ENCODE results near the gene PHYKPL.
"Not testable (repeated sequence)": the region's sequence is repeated elsewhere in the genome, so short reads cannot be mapped to it uniquely, and the experiment has no call there.

Gene PHYKPL

DNA sequence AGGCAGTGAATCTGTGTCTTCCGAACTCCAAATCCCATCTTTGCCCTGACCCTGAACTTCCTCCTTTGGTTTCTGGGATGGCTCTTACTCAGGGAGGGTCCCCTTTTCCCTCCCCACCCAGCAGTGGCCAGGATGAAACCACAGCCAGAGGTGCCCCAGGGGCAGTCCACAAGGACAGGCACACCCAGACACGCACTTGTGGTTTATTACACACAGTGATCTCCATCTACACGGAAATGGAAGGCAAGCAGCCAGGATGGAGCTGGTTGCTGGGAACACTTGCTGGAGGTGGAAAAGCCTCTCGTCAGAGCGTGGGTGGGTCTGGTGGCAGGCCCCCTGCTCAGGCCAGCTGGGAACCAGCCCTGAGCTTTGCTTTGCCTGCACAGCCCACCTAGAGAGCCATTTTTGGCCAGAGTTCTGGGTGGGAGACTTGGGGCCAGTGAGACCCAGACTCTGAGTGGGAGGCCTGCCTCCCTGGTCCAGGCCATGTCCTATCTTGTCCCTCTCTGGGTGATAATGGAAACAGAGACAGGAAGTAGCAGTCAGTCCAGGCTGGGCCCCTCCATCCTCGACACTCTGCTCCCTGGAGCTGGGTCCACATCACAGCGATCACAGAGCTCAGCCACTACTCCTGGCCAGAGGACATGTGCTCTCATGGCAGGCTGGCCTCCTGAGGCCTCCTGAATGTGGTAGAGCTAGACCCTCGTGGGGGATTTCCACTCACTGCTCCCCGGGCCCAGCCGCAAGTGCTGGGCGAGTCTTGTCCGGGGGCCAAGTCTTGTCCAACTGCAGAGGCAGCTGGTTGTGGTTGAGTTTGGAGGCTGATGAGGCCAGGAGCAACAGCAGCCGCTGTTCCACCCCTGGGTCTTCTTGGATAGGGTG is 5.1 kb upstream of the PHYKPL start:
- H3K9me3 Mint-ChIP-seq: no peaks in the 10 kb centered on the region
- peaks cover 46% of the 10 kb centered on the region for H3K4me1 Mint-ChIP-seq
- H3K36me3 Mint-ChIP-seq: no peaks in the 10 kb centered on the region
- no peaks in the 10 kb centered on the region for H3K27me3 Mint-ChIP-seq
- H3K4me3 Mint-ChIP-seq: no peak overlapping the region
- H3K27ac Mint-ChIP-seq: peak overlapping the region; percentile 35

GRCh38 chr5:178236679-178237078 is 4.1 kb upstream of the PHYKPL start:
- Mint-ChIP-seq H3K27me3 (no peaks in the 10 kb centered on the region), H3K4me1 (peaks cover 41% of the 10 kb centered on the region), H3K4me3 (no peak overlapping the region), H3K36me3 (peaks cover 1% of the 10 kb centered on the region), H3K27ac (no peak overlapping the region), H3K9me3 (no peaks in the 10 kb centered on the region)

DNA sequence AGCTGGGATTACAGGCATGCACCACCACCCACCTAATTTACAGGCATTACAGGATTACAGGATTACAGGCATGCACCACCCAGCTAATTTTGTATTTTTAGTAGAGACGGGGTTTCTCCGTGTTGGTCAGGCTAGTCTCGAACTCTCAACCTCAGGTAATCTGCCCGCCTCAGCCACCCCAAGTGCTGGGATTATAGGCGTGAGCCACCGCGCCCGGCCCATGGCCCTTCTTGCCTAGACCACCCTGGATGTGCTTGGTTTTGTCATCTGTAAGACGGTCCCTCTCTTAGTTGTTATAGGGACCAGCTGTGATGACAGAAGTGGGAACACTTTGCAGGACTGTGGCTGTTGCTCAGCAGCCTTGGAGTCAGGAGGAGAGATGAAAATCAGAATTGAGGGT is 3.5 kb upstream of the PHYKPL start:
- peaks cover 3% of the 10 kb centered on the region for H3K36me3 Mint-ChIP-seq
- H3K27ac Mint-ChIP-seq: no peak overlapping the region
- no peak overlapping the region for H3K4me3 Mint-ChIP-seq
- H3K9me3 Mint-ChIP-seq: no peaks in the 10 kb centered on the region
- peaks cover 42% of the 10 kb centered on the region for H3K4me1 Mint-ChIP-seq
- no peaks in the 10 kb centered on the region for H3K27me3 Mint-ChIP-seq

DNA sequence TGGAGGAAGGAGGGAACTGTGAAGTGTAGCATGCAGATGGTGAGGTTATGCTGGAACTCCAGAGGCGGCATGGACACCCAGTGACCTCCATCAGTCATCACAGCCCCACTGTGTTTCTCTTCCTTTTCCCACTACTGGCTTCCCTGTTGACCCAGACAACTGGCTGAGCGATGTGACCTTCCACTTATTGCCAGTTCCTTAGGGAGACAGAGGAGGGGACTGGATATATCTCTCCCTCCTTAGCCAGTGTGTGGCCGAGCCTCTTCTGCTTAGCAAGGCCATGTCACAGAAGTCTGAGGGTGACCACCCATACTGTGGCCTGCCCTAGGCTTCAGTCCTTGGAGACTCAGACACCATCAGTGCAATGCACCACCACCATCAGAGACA is 3.0 kb upstream of the PHYKPL start:
- H3K27ac Mint-ChIP-seq: no peak overlapping the region
- H3K36me3 Mint-ChIP-seq: peaks cover 6% of the 10 kb centered on the region
- H3K27me3 Mint-ChIP-seq: no peaks in the 10 kb centered on the region
- no peak overlapping the region for H3K4me3 Mint-ChIP-seq
- no peaks in the 10 kb centered on the region for H3K9me3 Mint-ChIP-seq
- peaks cover 42% of the 10 kb centered on the region for H3K4me1 Mint-ChIP-seq

DNA sequence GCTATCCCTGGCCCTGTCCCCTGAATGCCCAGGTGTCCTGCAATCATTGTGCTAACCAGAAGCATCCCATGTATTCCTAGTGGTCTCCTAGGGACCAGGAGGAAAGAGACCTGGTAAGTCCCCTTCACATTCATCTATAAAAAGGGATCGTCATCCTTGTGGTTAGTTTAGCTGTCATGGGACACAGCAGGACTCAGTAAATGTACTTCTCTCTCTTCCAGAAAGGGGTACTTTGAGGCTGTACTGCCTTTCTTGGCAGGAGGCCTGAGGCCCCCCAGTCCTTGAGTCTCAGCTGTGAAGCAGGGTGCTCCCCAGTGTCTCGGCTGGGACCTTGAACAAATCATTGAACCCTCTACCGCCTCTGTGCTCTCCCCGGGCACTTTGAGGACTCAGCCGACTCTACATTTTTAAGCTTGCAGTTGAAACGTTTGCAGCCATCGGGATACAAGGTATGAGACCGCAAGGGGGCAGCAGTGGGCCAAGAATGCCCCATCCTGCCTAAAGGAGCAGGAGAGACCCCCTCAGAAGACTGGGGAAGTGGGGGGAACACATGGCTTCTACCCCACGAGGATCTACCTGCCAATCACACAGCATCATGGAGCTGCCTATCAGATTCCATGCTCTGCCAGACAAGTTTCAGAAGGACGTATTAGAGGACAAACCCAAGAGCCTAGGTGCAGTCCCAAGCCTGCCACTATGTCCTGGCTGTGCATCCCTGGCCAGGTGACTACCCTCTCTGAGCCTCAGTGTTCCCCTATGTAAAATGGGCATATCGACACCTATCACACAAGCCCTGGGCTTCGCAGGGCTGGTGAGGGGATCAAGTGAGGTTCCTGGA is 2.4 kb upstream of the PHYKPL start:
- Mint-ChIP-seq H3K27ac (peak overlapping the region; percentile 35), H3K36me3 (peaks cover 7% of the 10 kb centered on the region), H3K27me3 (no peaks in the 10 kb centered on the region), H3K4me1 (peaks cover 45% of the 10 kb centered on the region), H3K4me3 (peak overlapping the region; percentile 42), H3K9me3 (no peaks in the 10 kb centered on the region)

DNA sequence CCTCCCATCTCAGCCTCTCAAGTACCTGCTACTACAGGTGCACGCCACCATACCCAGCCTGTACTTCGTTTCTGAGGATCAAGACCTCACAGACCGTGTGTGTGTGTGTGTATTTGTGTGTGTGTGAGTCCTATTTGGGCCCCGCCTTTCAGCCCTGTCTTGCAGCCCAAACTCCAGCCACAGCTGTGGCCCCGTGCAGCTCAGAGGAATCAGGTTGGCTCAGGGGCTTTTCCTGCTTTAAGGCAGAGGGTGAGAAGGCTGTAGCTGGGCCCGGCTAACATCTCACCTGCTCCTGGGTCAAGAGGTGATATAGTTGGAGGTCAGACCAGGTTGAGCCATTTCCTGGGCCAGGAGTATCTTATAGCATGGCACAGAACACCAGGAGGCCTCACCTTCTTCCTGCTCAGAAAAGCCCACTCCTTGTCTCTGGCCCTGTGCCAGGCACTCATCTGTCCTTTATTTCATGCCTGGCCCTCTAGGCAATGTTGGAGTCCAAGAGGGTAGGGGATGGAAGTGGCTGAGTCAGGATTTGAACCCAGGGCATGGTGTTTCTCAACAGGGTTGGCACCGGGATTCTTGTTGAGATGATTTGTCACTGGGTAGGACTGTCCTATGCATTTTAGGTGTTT is 1.6 kb upstream of the PHYKPL start:
- Mint-ChIP-seq H3K27ac (no peak overlapping the region), H3K4me3 (peak overlapping the region; percentile 52), H3K9me3 (no peaks in the 10 kb centered on the region), H3K4me1 (peaks cover 48% of the 10 kb centered on the region), H3K27me3 (no peaks in the 10 kb centered on the region), H3K36me3 (peaks cover 11% of the 10 kb centered on the region)

GRCh38 chr5:178232920-178233429 is 373 bp upstream of the PHYKPL start:
- H3K36me3 Mint-ChIP-seq: peaks cover 12% of the 10 kb centered on the region
- H3K4me1 Mint-ChIP-seq: peaks cover 49% of the 10 kb centered on the region
- peak overlapping the region; percentile 55 for H3K27ac Mint-ChIP-seq
- H3K9me3 Mint-ChIP-seq: no peaks in the 10 kb centered on the region
- H3K4me3 Mint-ChIP-seq: peak overlapping the region; percentile 63
- no peaks in the 10 kb centered on the region for H3K27me3 Mint-ChIP-seq

GRCh38 chr5:178231539-178232123 is 971 bp downstream of the PHYKPL start:
- no peaks in the 10 kb centered on the region for H3K9me3 Mint-ChIP-seq
- H3K36me3 Mint-ChIP-seq: peaks cover 20% of the 10 kb centered on the region
- H3K4me1 Mint-ChIP-seq: peaks cover 53% of the 10 kb centered on the region
- H3K4me3 Mint-ChIP-seq: peak overlapping the region; percentile 91
- no peaks in the 10 kb centered on the region for H3K27me3 Mint-ChIP-seq
- peak overlapping the region; percentile 87 for H3K27ac Mint-ChIP-seq

- no peaks in the 10 kb centered on the region for H3K9me3 Mint-ChIP-seq
- H3K4me1 Mint-ChIP-seq: peaks cover 53% of the 10 kb centered on the region
- H3K4me3 Mint-ChIP-seq: peak overlapping the region; percentile 91
- peak overlapping the region; percentile 87 for H3K27ac Mint-ChIP-seq
- peaks cover 20% of the 10 kb centered on the region for H3K36me3 Mint-ChIP-seq
- H3K27me3 Mint-ChIP-seq: no peaks in the 10 kb centered on the region
Measured at GRCh38 chr5:178230879-178231538, 1.6 kb downstream of the PHYKPL start.

DNA sequence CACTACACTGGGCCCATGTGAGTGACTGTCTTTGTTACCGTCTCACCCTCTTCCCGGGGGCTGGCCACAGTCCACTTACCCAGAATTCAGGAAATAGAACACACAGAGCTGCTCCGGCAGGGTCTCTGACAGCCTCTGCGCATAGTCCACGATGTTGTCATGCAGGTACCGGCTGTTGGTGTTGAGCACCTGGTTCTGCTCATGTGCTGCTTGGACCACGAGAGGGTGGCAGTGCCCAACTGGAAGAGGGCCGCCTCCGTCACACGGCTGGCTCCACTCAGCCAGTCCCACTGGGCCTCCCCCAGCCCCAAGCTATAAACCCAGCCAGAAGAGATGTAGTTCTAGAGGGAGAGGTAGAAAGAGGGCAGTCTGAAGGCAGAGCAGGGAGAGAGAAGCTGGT is 2.7 kb downstream of the PHYKPL start:
- no peak overlapping the region for H3K27ac Mint-ChIP-seq
- H3K4me1 Mint-ChIP-seq: peaks cover 55% of the 10 kb centered on the region

GRCh38 chr5:178229111-178229510 is 3.5 kb downstream of the PHYKPL start:
- Mint-ChIP-seq H3K36me3 (peaks cover 20% of the 10 kb centered on the region), H3K4me1 (peaks cover 54% of the 10 kb centered on the region), H3K4me3 (peak overlapping the region; percentile 74), H3K27ac (peak overlapping the region; percentile 87)
- H3K9me3 Mint-ChIP-seq, H3K27me3 Mint-ChIP-seq: not testable (repeated sequence)

More for the DNA sequence above, 2.7 kb downstream of the PHYKPL start:
- Mint-ChIP-seq H3K4me3 (peak overlapping the region; percentile 91), H3K36me3 (peaks cover 20% of the 10 kb centered on the region), H3K27me3 (no peaks in the 10 kb centered on the region), H3K9me3 (no peaks in the 10 kb centered on the region)

- Mint-ChIP-seq H3K4me1 (peaks cover 56% of the 10 kb centered on the region), H3K9me3 (no peaks in the 10 kb centered on the region), H3K27ac (no peak overlapping the region), H3K36me3 (peaks cover 20% of the 10 kb centered on the region), H3K4me3 (no peak overlapping the region), H3K27me3 (no peaks in the 10 kb centered on the region)
Measured at GRCh38 chr5:178228609-178229008, 4.0 kb downstream of the PHYKPL start.

DNA sequence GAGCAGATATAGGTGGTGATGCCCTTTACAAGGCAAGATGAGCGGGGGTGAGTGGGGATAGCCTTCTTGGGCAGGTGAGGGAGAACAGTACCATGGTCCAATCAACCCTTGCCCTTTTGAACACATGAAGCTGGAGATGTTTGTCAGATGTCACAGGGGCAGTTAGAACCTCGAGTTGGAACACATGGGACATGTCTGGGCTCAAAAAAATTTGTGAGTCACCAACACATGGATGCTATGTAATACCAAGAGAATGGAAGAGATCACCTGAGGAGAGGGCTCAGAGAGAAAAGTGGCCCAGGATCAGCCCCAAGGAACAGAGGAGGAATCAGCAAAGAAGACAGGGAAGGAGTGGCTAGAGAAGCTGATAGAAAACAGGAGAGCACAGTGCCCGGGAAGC is 4.7 kb downstream of the PHYKPL start:
- H3K4me1 Mint-ChIP-seq: peaks cover 59% of the 10 kb centered on the region
- H3K27me3 Mint-ChIP-seq: no peaks in the 10 kb centered on the region
- H3K27ac Mint-ChIP-seq: peak overlapping the region; percentile 31
- H3K4me3 Mint-ChIP-seq: peak overlapping the region; percentile 6
- no peaks in the 10 kb centered on the region for H3K9me3 Mint-ChIP-seq
- H3K36me3 Mint-ChIP-seq: peaks cover 20% of the 10 kb centered on the region

DNA sequence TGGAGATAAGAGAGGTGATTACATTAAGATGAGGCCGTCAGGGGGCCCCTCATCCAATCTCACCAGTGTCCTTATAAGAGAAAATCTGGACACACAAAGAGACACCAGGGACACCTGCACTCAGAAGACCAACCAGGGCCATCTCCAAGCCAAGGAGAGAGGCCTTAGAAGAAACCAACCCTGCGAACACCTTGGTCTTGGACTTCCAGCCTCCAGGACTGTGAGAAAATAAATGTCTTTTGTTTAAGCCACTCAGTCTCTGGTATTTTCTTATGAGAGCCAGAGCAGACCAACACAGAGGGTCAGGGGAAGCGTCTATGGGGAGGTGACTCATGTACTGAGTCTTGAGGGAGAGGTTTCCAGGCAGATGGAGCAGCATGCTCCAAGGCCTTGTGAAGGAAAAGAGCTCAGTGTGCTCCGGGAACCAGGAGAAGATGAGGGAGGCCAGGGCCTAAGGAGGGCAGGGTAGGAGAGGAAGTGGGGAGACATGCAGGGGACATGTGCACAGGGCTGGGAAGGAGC is 5.4 kb downstream of the PHYKPL start:
- Mint-ChIP-seq H3K4me1 (peaks cover 61% of the 10 kb centered on the region), H3K9me3 (no peaks in the 10 kb centered on the region), H3K27ac (peak overlapping the region; percentile 68), H3K27me3 (no peaks in the 10 kb centered on the region), H3K4me3 (peak overlapping the region; percentile 15), H3K36me3 (peaks cover 20% of the 10 kb centered on the region)

All from activated naive CD4-positive, alpha-beta T cell treated with anti-CD3 and anti-CD28 coated beads, Interleukin-2, amount 50 U/mL, for 24 hours (primary cell).